ENCODE measurements around the gene ETNK2. TPM values are rescaled to one million over a fixed set of nuclear protein-coding genes. Genes with fewer than 3 reads are reported as not detected.

Gene ETNK2
- total and polyA plus RNA-seq, 3 donors from 2014 or later = 116 to 227 (median 187) TPM

GRCh38 chr1:204081791-204082513 lies 69.9 kb downstream of the ETNK2 start:
- TF ChIP-seq POLR2A (IDR thresholded peaks at IDR 0.05) (no peak), CTCF (IDR thresholded peaks at IDR 0.05) (no peak)
- Histone ChIP-seq H3K9me3 (no peaks in the 10 kb centered on the region), H3K4me3 (no peak overlapping the region), H3K36me3 (ENCODE audit: low read depth, missing control alignments) (no peaks in the 10 kb centered on the region), H3K27ac (peak overlapping the region; percentile 20 to 31), H3K4me1 (peaks cover 45% of the 10 kb centered on the region), H3K27me3 (no peaks in the 10 kb centered on the region)
- DNase-seq = no peak
- intact Hi-C loops (cut with DNase I; ENCODE audit: low total_unique reads) = no loop called here
- 79 to 85% methylated on average over 7 to 8 of the region's 8 CpGs for WGBS, 2 donors

- Histone ChIP-seq H3K4me3 (no peak overlapping the region), H3K27ac (peak overlapping the region; percentile 20 to 31), H3K36me3 (ENCODE audit: low read depth, missing control alignments) (no peaks in the 10 kb centered on the region), H3K4me1 (peaks cover 49% of the 10 kb centered on the region), H3K27me3 (no peaks in the 10 kb centered on the region), H3K9me3 (no peaks in the 10 kb centered on the region)
- intact Hi-C loops (cut with DNase I; ENCODE audit: low total_unique reads) = no loop called here
- no peak for DNase-seq
- WGBS, 2 donors = 45 to 66% methylated on average over 12 to 13 of the region's 13 CpGs
- TF ChIP-seq POLR2A (IDR thresholded peaks at IDR 0.05) (no peak), CTCF (IDR thresholded peaks at IDR 0.05) (no peak)
Observed at GRCh38 chr1:204081164-204081790, 70.6 kb downstream of the ETNK2 start.

Other genes starting within 250 kb of the ETNK2 start
- gene SOX13, start 78.9 kb downstream of the ETNK2 start, total RNA-seq = 10 to 100 TPM; 29.1 to 33.4 TPM
- gene SOX13, start 78.9 kb downstream of the ETNK2 start, polyA plus RNA-seq (ENCODE audit: insufficient read depth, low read depth, low replicate concordance) = 17.8 TPM
- gene REN, start 14.3 kb upstream of the ETNK2 start, total RNA-seq = not detected
- gene REN, start 14.3 kb upstream of the ETNK2 start, polyA plus RNA-seq (ENCODE audit: insufficient read depth, low read depth, low replicate concordance) = 2.2 TPM
- gene KISS1, start 44.4 kb upstream of the ETNK2 start, total RNA-seq = 1 to 10 TPM; 1.8 to 3.5 TPM
- gene KISS1, start 44.4 kb upstream of the ETNK2 start, polyA plus RNA-seq (ENCODE audit: insufficient read depth, low read depth, low replicate concordance) = 3.7 TPM
- 1 to 10 TPM; 1.5 to 2.2 TPM for gene GOLT1A, start 61.9 kb upstream of the ETNK2 start, total RNA-seq
- gene GOLT1A, start 61.9 kb upstream of the ETNK2 start, polyA plus RNA-seq (ENCODE audit: insufficient read depth, low read depth, low replicate concordance) = 6.8 TPM
- 10 to 100 TPM in 1 of 2 donors, 1 to 10 TPM in 1; 5.9 to 14.7 TPM for gene PLEKHA6, start 207.9 kb upstream of the ETNK2 start, total RNA-seq
- gene PLEKHA6, start 207.9 kb upstream of the ETNK2 start, polyA plus RNA-seq (ENCODE audit: insufficient read depth, low read depth, low replicate concordance) = 10.0 TPM

Data from testis (tissue), 3 donors.